ENCODE measurements around the gene FBRS. TPM values are rescaled to one million over a fixed set of nuclear protein-coding genes. Genes with fewer than 3 reads are reported as not detected.

Gene FBRS
- total and polyA plus RNA-seq, 2 donors (not counting 1 experiment from before 2014, with no cell fraction given) = 5.5 to 20.8 TPM

DNA sequence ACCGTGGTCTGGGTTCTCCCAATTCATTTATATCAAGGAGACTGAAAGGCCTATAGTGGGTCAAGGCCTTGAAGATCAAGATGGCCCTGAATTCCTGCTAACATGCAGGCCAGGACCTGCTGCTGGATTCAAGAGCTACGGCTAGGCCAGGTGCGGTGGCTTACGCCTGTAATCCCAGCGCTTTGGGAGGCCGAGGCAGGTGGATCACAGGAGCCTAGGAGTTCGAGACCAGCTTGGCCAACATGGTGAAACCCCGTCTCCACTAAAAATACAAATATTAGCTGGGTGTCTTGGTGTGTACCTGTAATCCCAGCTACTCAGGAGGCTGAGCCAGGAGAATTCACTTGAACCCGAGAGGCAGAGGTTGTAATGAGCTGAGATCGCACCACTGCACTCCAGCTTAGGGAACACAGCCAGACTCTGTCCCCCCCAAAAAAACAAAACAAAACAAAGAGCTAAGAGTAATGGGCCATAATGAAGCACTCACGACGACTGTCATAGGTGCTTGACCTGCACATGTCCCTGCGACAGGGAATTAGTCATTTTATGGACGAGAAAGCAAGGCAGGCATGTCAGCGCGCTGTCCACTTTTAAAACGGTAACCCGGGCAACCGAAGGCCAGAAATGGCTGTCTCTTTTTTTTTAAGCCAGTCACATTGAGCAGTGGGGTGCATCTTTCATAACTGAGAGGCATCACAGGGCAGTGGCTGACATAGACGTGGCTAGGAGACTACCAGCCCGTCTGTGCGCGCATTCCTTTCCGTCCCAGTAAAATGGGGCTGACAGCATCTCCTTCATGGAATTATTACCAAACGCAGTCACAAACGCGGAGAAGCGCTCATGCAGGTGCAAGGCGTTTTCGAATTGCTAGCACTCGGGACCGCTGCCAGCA is 1.0 kb upstream of the FBRS start:
- H3K4me2 ChIP-seq (ENCODE audit: extremely low read depth, insufficient read depth, low read length) = peak overlapping the region; percentile 79
- peak overlapping the region; percentile 83 for H3K27ac ChIP-seq (ENCODE audit: insufficient read depth, low read length)
- DNase-seq (ENCODE audit: low read depth in 2 of 2) = no peak
- H3K79me2 ChIP-seq (ENCODE audit: control insufficient read depth, insufficient read depth, low read length) = peaks cover 33% of the 10 kb centered on the region
- H3K9ac ChIP-seq (ENCODE audit: insufficient read depth, low read length) = peak overlapping the region; percentile 29
- peak overlapping the region; percentile 32 to 69 (median 50) for H3K4me3 ChIP-seq (replicated peaks in 1 of 4; ENCODE audit: control extremely low read depth in 1 of 4, insufficient read depth in 1 of 4, low read depth in 3 of 4, low read length in 4 of 4)
- H3K4me1 ChIP-seq (ENCODE audit: control insufficient read depth, extremely low read depth, insufficient read depth, low read length) = peaks cover 17% of the 10 kb centered on the region
- TF ChIP-seq EZH2 (IDR thresholded peaks at IDR 0.05; ENCODE audit: low read length, missing control alignments) = no peak
- TF ChIP-seq, protein P1, sequence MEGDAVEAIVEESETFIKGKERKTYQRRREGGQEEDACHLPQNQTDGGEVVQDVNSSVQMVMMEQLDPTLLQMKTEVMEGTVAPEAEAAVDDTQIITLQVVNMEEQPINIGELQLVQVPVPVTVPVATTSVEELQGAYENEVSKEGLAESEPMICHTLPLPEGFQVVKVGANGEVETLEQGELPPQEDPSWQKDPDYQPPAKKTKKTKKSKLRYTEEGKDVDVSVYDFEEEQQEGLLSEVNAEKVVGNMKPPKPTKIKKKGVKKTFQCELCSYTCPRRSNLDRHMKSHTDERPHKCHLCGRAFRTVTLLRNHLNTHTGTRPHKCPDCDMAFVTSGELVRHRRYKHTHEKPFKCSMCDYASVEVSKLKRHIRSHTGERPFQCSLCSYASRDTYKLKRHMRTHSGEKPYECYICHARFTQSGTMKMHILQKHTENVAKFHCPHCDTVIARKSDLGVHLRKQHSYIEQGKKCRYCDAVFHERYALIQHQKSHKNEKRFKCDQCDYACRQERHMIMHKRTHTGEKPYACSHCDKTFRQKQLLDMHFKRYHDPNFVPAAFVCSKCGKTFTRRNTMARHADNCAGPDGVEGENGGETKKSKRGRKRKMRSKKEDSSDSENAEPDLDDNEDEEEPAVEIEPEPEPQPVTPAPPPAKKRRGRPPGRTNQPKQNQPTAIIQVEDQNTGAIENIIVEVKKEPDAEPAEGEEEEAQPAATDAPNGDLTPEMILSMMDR (conservative IDR thresholded peaks at IDR 0.05 in 1 of 2, IDR thresholded peaks at IDR 0.05 in 1 of 2; ENCODE audit: low read depth in 1 of 2, low read length in 2 of 2) = no peak
- peaks cover 21% of the 10 kb centered on the region for H3K36me3 ChIP-seq (ENCODE audit: control insufficient read depth, insufficient read depth, low read length)
- peak overlapping the region; percentile 48 for H2AFZ ChIP-seq (ENCODE audit: low read length)
- H3K9me3 ChIP-seq (ENCODE audit: control insufficient read depth, insufficient read depth, low read depth, low read length) = no peaks in the 10 kb centered on the region
- no peaks in the 10 kb centered on the region for H4K20me1 ChIP-seq (ENCODE audit: control insufficient read depth, extremely low read depth, insufficient read depth, low read length)
- H3K27me3 ChIP-seq (ENCODE audit: control insufficient read depth, insufficient read depth, low read length) = no peaks in the 10 kb centered on the region

GRCh38 chr16:30658731-30659506 is 688 bp downstream of the FBRS start:
- no peaks in the 10 kb centered on the region for H3K27me3 ChIP-seq (ENCODE audit: control insufficient read depth, insufficient read depth, low read length)
- H3K36me3 ChIP-seq (ENCODE audit: control insufficient read depth, insufficient read depth, low read length) = peaks cover 29% of the 10 kb centered on the region
- H3K9me3 ChIP-seq (ENCODE audit: control insufficient read depth, insufficient read depth, low read depth, low read length) = no peaks in the 10 kb centered on the region
- peak; percentile 96 to 98 for DNase-seq (ENCODE audit: low read depth in 2 of 2)
- peak overlapping the region; percentile 42 for H2AFZ ChIP-seq (ENCODE audit: low read length)
- peak overlapping the region; percentile 99 for H3K27ac ChIP-seq (ENCODE audit: insufficient read depth, low read length)
- H3K4me1 ChIP-seq (ENCODE audit: control insufficient read depth, extremely low read depth, insufficient read depth, low read length) = peaks cover 17% of the 10 kb centered on the region
- TF ChIP-seq, protein P1 (conservative IDR thresholded peaks at IDR 0.05 in 1 of 2, IDR thresholded peaks at IDR 0.05 in 1 of 2; ENCODE audit: low read depth in 1 of 2, low read length in 2 of 2) = no peak
- TF ChIP-seq EZH2 (IDR thresholded peaks at IDR 0.05; ENCODE audit: low read length, missing control alignments) = no peak
- H3K79me2 ChIP-seq (ENCODE audit: control insufficient read depth, insufficient read depth, low read length) = peaks cover 43% of the 10 kb centered on the region
- peak overlapping the region; percentile 33 for H3K4me2 ChIP-seq (ENCODE audit: extremely low read depth, insufficient read depth, low read length)
- peak overlapping the region; percentile 69 to 89 (median 87) for H3K4me3 ChIP-seq (replicated peaks in 1 of 4; ENCODE audit: control extremely low read depth in 1 of 4, insufficient read depth in 1 of 4, low read depth in 3 of 4, low read length in 4 of 4)
- H3K9ac ChIP-seq (ENCODE audit: insufficient read depth, low read length) = peak overlapping the region; percentile 99
- H4K20me1 ChIP-seq (ENCODE audit: control insufficient read depth, extremely low read depth, insufficient read depth, low read length) = no peaks in the 10 kb centered on the region

All from fibroblast of lung (primary cell).